ENCODE measurements around the gene CSK. TPM values are rescaled to one million over a fixed set of nuclear protein-coding genes. Genes with fewer than 3 reads are reported as not detected.
"Not testable (repeated sequence)": the region's sequence is repeated elsewhere in the genome, so short reads cannot be mapped to it uniquely, and the experiment has no call there.

CSK gene
- total RNA-seq, 1 donor from 2014 or later: 70.9 TPM

- H3K4me1 Mint-ChIP-seq (ENCODE audit: low read depth): peaks cover 31% of the 10 kb centered on the region
- no peak for DNase-seq (ENCODE audit: low spot score, unreplicated experiment)
- TF ChIP-seq CTCF (IDR thresholded peaks at IDR 0.05; ENCODE audit: unreplicated experiment): no peak
- peak overlapping the region; percentile 14 for H3K4me3 Mint-ChIP-seq (ENCODE audit: low read depth)
- no peak overlapping the region for H3K27ac Mint-ChIP-seq
- no peaks in the 10 kb centered on the region for H3K36me3 Mint-ChIP-seq (ENCODE audit: insufficient read depth)
- H3K9me3 Mint-ChIP-seq (ENCODE audit: low read depth): no peaks in the 10 kb centered on the region
- peaks cover 10% of the 10 kb centered on the region for H3K27me3 Mint-ChIP-seq
Measured at GRCh38 chr15:74784426-74785193, 2.7 kb downstream of the CSK start.

GRCh38 chr15:74785194-74786032, 3.5 kb downstream of the CSK start:
- no peak overlapping the region for H3K4me3 Mint-ChIP-seq (ENCODE audit: low read depth)
- peaks cover 32% of the 10 kb centered on the region for H3K4me1 Mint-ChIP-seq (ENCODE audit: low read depth)
- peaks cover 10% of the 10 kb centered on the region for H3K27me3 Mint-ChIP-seq
- H3K27ac Mint-ChIP-seq: no peak overlapping the region
- H3K9me3 Mint-ChIP-seq (ENCODE audit: low read depth): no peaks in the 10 kb centered on the region
- TF ChIP-seq CTCF (IDR thresholded peaks at IDR 0.05; ENCODE audit: unreplicated experiment): no peak
- H3K36me3 Mint-ChIP-seq (ENCODE audit: insufficient read depth): no peaks in the 10 kb centered on the region
- DNase-seq (ENCODE audit: low spot score, unreplicated experiment): no peak

GRCh38 chr15:74786081-74786480, 4.2 kb downstream of the CSK start:
- not testable (repeated sequence) for H3K36me3 Mint-ChIP-seq (ENCODE audit: insufficient read depth); H3K4me3 Mint-ChIP-seq (ENCODE audit: low read depth); H3K27me3 Mint-ChIP-seq; DNase-seq (ENCODE audit: low spot score, unreplicated experiment); H3K27ac Mint-ChIP-seq; H3K9me3 Mint-ChIP-seq (ENCODE audit: low read depth)
- peaks cover 30% of the 10 kb centered on the region for H3K4me1 Mint-ChIP-seq (ENCODE audit: low read depth)

GRCh38 chr15:74786551-74787165, 4.8 kb downstream of the CSK start:
- no peak overlapping the region for H3K27ac Mint-ChIP-seq
- TF ChIP-seq CTCF (IDR thresholded peaks at IDR 0.05; ENCODE audit: unreplicated experiment): no peak
- no peaks in the 10 kb centered on the region for H3K36me3 Mint-ChIP-seq (ENCODE audit: insufficient read depth)
- H3K27me3 Mint-ChIP-seq: no peaks in the 10 kb centered on the region
- H3K4me1 Mint-ChIP-seq (ENCODE audit: low read depth): peaks cover 26% of the 10 kb centered on the region
- DNase-seq (ENCODE audit: low spot score, unreplicated experiment): no peak
- H3K9me3 Mint-ChIP-seq (ENCODE audit: low read depth): no peaks in the 10 kb centered on the region
- no peak overlapping the region for H3K4me3 Mint-ChIP-seq (ENCODE audit: low read depth)

- Mint-ChIP-seq H3K27me3 (no peaks in the 10 kb centered on the region), H3K4me1 (ENCODE audit: low read depth) (peaks cover 26% of the 10 kb centered on the region), H3K4me3 (ENCODE audit: low read depth) (no peak overlapping the region), H3K9me3 (ENCODE audit: low read depth) (no peaks in the 10 kb centered on the region), H3K36me3 (ENCODE audit: insufficient read depth) (no peaks in the 10 kb centered on the region), H3K27ac (no peak overlapping the region)
- TF ChIP-seq CTCF (IDR thresholded peaks at IDR 0.05; ENCODE audit: unreplicated experiment): peak; percentile 51
- DNase-seq (ENCODE audit: low spot score, unreplicated experiment): no peak
Measured at GRCh38 chr15:74787251-74788041, 5.6 kb downstream of the CSK start.
